Progenitor cell of endocrine pancreas (in vitro differentiated cells): ENCODE results near the gene RAPGEF4. TPM values are rescaled to one million over a fixed set of nuclear protein-coding genes. Genes with fewer than 3 reads are reported as not detected.

Experiments
- DNase-seq: peaks from one replicate; pipeline ENCODE4 v3.0.0; 2021; ENCODE audit warnings: low spot score; ENCODE audit not compliant: unreplicated experiment
- H3K27ac Mint-ChIP-seq: 2 replicates; pipeline ENCODE4 v1.8.0; 2021; ENCODE audit warnings: mild to moderate bottlenecking, moderate library complexity, mixed read lengths
- H3K27me3 Mint-ChIP-seq: 2 replicates; pipeline ENCODE4 v1.8.0; 2021; ENCODE audit warnings: mixed read lengths
- H3K36me3 Mint-ChIP-seq: 2 replicates; pipeline ENCODE4 v1.8.0; 2022; ENCODE audit warnings: mixed read lengths; ENCODE audit not compliant: insufficient read depth
- H3K4me1 Mint-ChIP-seq: 2 replicates; pipeline ENCODE4 v1.8.0; 2021; ENCODE audit warnings: low read depth, mixed read lengths
- H3K4me3 Mint-ChIP-seq: 2 replicates; pipeline ENCODE4 v1.8.0; 2021; ENCODE audit warnings: low read depth, mild to moderate bottlenecking, moderate library complexity, mixed read lengths
- H3K9me3 Mint-ChIP-seq: 2 replicates; pipeline ENCODE4 v1.8.0; 2021; ENCODE audit warnings: low read depth, mixed read lengths
- CTCF ChIP-seq: fragments of 200-600 bp; sonication (generic); IDR thresholded peaks from one replicate; pipeline ENCODE4 v1.5.0; 2021; ENCODE audit warnings: antibody characterized with exemption, mild to moderate bottlenecking; ENCODE audit not compliant: unreplicated experiment
- total RNA-seq: library from RNA; stranded (reverse); gene quantifications from 2 replicates; pipeline ENCODE4 v1.2.1, GENCODE V29; 2021

Gene RAPGEF4
- total RNA-seq, 1 donor from 2014 or later: 8.6 TPM

DNA sequence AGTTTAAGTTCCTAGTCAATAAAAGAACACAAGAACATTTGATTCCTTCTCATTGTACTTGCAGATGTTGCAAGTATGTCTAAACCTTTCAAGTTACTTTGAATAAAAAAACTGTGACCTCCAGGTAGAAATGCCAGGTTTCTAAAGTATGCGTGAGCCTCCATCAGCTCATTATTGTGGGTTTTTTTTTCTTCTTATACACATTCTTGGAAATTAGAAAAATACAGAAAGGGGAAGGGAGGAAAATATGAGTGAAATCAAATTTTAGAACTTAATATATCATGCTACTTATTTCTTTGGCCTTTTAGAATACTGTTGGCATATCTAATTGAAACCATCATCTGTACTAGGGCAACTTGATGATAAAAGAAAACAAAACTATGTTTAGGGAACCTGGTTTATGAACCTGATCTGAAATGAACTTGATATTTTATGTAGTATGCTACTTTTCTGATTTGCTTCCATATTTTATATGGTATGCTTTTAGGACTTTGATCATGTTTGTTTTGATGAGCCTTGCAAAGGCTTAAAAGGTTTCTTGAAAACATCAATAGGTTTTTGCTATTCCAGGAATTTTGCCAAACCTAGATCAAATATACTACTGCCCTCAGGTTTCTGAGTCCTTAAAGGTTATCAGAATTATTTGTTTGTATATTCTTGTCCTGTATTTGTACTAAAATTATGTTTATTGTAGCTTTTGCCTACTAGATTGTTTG lies 209.3 kb downstream of the RAPGEF4 start:
- H3K27ac Mint-ChIP-seq: no peak overlapping the region
- H3K27me3 Mint-ChIP-seq: peaks cover 7% of the 10 kb centered on the region
- H3K4me1 Mint-ChIP-seq: peaks cover 5% of the 10 kb centered on the region

DNA sequence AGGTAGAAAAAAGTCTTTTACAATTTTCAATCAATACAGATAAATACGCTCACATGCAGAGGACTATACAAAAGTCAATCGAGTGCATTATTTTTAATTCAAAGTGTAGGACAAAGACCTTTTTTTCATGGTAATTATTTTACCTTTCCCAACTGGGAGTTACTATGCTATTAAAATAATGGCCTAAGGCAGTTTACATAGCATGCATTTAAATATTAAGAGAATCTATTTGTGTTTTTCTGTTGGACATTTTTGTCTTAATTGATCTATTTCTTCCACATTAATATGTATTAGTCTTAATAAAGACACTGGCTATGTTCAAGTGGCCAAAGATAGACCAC lies 209.8 kb downstream of the RAPGEF4 start:
- TF ChIP-seq CTCF: no peak
- no peaks in the 10 kb centered on the region for H3K36me3 Mint-ChIP-seq
- H3K9me3 Mint-ChIP-seq: no peaks in the 10 kb centered on the region

More for the DNA sequence above, 209.3 kb downstream of the RAPGEF4 start:
- H3K4me3 Mint-ChIP-seq: no peak overlapping the region
- H3K36me3 Mint-ChIP-seq: no peaks in the 10 kb centered on the region
- TF ChIP-seq CTCF: no peak
- H3K9me3 Mint-ChIP-seq: peaks cover 5% of the 10 kb centered on the region
- DNase-seq: no peak

DNA sequence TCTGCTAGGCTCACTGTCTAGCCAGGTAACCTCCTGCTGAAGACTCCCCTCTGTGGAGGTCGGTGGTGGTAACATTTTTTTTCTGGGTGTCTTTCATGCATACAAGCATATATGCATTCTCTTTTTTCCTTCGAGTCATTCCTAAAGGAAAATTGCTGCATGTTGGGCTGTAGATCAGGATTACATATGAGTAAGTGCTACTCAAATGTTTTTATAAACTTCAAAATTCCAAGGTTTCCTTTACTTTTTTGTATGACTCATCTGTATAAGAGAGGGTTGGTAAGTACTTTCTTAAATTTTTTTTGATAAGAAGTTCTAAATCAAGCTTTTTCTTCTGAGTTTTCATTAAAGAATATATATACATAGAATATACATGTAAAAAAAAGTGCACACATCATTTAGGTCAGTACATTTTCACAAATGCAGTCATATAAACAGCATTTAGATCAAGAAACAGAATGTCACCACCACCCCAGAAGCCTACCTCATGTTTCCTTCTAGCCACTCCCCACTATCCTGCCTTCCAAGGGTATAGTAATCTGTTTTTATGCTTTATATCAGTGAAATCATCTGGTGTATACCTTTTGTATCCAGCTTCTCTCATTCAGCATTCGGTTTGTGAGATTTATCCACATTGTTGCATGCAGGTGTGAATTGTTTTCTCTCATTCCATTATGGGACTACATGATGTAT lies 212.0 kb downstream of the RAPGEF4 start:
- TF ChIP-seq CTCF: no peak
- DNase-seq: no peak
- H3K9me3 Mint-ChIP-seq: no peaks in the 10 kb centered on the region
- H3K27me3 Mint-ChIP-seq: peaks cover 7% of the 10 kb centered on the region
- H3K36me3 Mint-ChIP-seq: no peaks in the 10 kb centered on the region
- no peak overlapping the region for H3K27ac Mint-ChIP-seq
- H3K4me3 Mint-ChIP-seq: no peak overlapping the region
- H3K4me1 Mint-ChIP-seq: peaks cover 5% of the 10 kb centered on the region

More for the DNA sequence above, 209.8 kb downstream of the RAPGEF4 start:
- Mint-ChIP-seq H3K4me3 (no peak overlapping the region), H3K27ac (no peak overlapping the region), H3K4me1 (peaks cover 5% of the 10 kb centered on the region), H3K27me3 (peaks cover 7% of the 10 kb centered on the region)
- DNase-seq: no peak

DNA sequence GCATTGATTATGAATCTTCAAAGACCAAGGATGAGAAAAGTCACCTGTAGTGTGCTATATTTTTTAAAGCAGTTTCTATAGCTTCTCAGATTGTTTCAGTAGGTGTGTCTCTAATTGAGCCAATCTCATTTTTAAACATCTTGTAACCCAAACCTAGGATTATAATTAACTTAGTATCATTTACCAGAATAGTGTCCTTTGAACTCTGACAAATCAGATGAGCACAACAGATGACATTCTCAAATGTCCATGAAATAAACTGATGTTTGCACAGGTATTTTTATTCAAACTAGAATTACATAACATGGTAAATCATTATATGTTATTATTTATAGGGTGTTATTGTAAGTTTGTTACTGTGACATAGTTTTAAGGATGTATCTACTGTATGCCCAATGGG lies 213.9 kb downstream of the RAPGEF4 start:
- Mint-ChIP-seq H3K27me3 (peaks cover 3% of the 10 kb centered on the region), H3K27ac (no peak overlapping the region), H3K9me3 (no peaks in the 10 kb centered on the region), H3K4me1 (peaks cover 11% of the 10 kb centered on the region), H3K36me3 (no peaks in the 10 kb centered on the region), H3K4me3 (no peak overlapping the region)
- no peak for TF ChIP-seq CTCF
- DNase-seq: no peak

DNA sequence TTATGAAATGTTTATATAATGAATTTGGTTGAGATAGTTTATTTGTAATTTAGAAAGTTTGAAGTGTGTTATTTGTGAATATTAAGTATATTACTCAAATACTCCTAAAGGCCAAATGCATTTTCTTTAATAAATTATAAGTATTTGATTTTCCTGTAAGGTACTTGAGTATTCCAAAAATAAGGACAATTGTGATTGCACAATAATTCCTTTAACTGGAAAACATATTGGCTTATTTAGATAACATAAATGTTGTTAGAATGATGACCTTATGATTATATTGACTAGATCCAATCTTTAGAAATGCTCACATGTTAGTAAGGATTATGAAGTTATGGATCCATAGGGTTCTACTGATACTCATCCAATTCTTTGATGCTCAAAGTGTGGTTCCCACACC lies 214.9 kb downstream of the RAPGEF4 start:
- no peaks in the 10 kb centered on the region for H3K36me3 Mint-ChIP-seq
- H3K4me1 Mint-ChIP-seq: peaks cover 8% of the 10 kb centered on the region
- peaks cover 3% of the 10 kb centered on the region for H3K27me3 Mint-ChIP-seq
- H3K27ac Mint-ChIP-seq: no peak overlapping the region
- no peak for DNase-seq
- no peaks in the 10 kb centered on the region for H3K9me3 Mint-ChIP-seq
- no peak for TF ChIP-seq CTCF
- H3K4me3 Mint-ChIP-seq: no peak overlapping the region
